Transverse colon (tissue), 4 donors: ENCODE results near the gene SIX1.
A peak's percentile ranks its signal among the peaks of the same experiment; 100 is the strongest.

Source experiments
- POLR2A ChIP-seq: fragments of 450-650 bp; IDR thresholded peaks from one replicate; pipeline ENCODE4 v1.6.1; 2016; ENCODE audit warnings: antibody characterized with exemption, mild to moderate bottlenecking, moderate library complexity
- POLR2AphosphoS5 ChIP-seq, 3 donors: sonication (generic); formaldehyde crosslinking; IDR thresholded peaks; one replicate each; pipeline ENCODE4 v1.6.1; 2016; ENCODE audit warnings: antibody characterized with exemption in 3 of 3
- TF ChIP-seq, protein P1 (sequence below), 5 experiments: fragments of 200-600 bp in 3 of 5; fragments of 450-650 bp in 2 of 5; sonication (generic) in 3 of 5; IDR thresholded peaks; 1 replicate in 2 of 5; 2 replicates in 3 of 5; pipeline ENCODE4 v1.5.1; 2016 to 2017; ENCODE audit warnings: antibody characterized with exemption in 5 of 5, inconsistent platforms in 3 of 5, mild to moderate bottlenecking in 2 of 5, moderate library complexity in 1 of 5

DNA sequence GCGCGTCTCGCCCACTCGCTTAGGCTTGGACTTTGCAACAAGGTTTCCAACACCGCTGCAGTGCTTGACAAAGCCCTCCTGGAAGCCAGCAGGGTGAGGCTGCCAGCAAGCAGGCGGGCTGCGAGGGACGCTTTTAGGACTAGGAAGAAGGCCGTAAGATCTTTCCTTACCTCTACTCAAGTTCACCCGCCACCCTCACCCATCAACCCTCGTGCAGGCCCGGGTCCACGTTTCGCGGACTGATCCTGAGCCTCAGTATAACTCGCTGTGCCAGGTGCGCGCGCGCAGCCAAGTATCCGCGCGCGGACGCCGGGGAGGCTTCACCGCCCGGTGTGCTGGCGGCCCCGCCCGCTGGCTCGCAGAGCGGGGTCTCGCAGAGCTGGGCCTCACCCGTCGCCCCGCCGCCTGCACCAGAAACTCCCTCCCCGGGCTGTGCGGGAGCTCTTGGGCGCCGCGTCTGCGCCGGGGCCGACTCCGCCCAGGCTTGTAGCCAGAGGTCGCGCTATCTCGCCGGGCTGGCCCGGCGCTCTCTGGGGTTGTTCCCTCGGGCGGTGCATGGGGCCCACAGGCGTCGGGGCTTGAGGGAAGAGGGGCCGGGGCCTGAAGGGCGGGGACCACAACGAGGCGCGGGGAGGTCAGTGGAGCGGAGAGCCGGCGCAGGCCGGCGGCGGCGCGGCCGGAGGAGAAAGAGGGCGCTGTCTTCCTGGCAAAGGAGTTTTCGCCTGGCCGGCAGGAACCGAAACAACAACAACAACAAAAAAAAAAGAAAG, 7.6 kb upstream of the SIX1 start:
- TF ChIP-seq, protein P1, sequence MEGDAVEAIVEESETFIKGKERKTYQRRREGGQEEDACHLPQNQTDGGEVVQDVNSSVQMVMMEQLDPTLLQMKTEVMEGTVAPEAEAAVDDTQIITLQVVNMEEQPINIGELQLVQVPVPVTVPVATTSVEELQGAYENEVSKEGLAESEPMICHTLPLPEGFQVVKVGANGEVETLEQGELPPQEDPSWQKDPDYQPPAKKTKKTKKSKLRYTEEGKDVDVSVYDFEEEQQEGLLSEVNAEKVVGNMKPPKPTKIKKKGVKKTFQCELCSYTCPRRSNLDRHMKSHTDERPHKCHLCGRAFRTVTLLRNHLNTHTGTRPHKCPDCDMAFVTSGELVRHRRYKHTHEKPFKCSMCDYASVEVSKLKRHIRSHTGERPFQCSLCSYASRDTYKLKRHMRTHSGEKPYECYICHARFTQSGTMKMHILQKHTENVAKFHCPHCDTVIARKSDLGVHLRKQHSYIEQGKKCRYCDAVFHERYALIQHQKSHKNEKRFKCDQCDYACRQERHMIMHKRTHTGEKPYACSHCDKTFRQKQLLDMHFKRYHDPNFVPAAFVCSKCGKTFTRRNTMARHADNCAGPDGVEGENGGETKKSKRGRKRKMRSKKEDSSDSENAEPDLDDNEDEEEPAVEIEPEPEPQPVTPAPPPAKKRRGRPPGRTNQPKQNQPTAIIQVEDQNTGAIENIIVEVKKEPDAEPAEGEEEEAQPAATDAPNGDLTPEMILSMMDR (IDR thresholded peaks at IDR 0.05): peak in 3 of 5 experiments; percentile 25 to 38 (median 26)
- TF ChIP-seq POLR2A (no peak), POLR2AphosphoS5 (IDR thresholded peaks at IDR 0.05) (no peak)
